ENCODE results near the gene AP2A2.

The AP2A2 gene

DNA sequence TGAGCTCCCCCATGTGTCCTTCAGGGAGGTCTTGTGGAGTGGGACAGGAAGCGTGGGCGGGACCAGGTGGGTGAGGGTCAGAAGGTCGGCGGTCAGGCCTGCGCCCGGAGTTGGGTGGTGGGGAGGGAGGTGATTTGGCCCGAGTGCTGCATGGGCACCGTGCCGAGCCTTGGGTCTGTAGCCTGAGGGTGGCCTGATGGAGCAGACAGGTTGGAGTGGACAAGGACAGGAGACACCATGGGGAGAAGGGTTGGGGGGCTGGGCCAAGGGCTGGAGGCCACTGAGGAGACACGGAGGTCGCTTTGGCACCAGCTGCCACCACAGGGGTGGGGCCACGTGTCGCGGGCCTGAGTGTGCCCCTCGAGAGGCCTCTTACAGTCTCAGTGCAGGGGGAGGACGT is 53.1 kb downstream of the AP2A2 start:
- no peaks in the 10 kb centered on the region for H3F3A ChIP-seq (ENCODE audit: control insufficient read depth, insufficient read depth)
- H3K4me2 ChIP-seq (ENCODE audit: low read length), result no peak overlapping the region
- no peak overlapping the region for H3K27ac ChIP-seq (ENCODE audit: low read depth, low read length)
- no peak overlapping the region for H3K4me3 ChIP-seq (ENCODE audit: low read length)
- no peaks in the 10 kb centered on the region for H3K9me2 ChIP-seq (replicated peaks; ENCODE audit: control insufficient read depth, low read length)
- TF ChIP-seq EZH2phosphoT487 (IDR thresholded peaks at IDR 0.05; ENCODE audit: borderline replicate concordance, low read length), result no peak
- TF ChIP-seq, protein P1, sequence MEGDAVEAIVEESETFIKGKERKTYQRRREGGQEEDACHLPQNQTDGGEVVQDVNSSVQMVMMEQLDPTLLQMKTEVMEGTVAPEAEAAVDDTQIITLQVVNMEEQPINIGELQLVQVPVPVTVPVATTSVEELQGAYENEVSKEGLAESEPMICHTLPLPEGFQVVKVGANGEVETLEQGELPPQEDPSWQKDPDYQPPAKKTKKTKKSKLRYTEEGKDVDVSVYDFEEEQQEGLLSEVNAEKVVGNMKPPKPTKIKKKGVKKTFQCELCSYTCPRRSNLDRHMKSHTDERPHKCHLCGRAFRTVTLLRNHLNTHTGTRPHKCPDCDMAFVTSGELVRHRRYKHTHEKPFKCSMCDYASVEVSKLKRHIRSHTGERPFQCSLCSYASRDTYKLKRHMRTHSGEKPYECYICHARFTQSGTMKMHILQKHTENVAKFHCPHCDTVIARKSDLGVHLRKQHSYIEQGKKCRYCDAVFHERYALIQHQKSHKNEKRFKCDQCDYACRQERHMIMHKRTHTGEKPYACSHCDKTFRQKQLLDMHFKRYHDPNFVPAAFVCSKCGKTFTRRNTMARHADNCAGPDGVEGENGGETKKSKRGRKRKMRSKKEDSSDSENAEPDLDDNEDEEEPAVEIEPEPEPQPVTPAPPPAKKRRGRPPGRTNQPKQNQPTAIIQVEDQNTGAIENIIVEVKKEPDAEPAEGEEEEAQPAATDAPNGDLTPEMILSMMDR (IDR thresholded peaks at IDR 0.05; ENCODE audit: low read depth, low read length, poor library complexity, severe bottlenecking), result no peak
- H3K36me3 ChIP-seq (ENCODE audit: control insufficient read depth, low read length), result peaks cover 17% of the 10 kb centered on the region
- no peaks in the 10 kb centered on the region; the same call in 1 of the 2 replicates for H4K20me1 ChIP-seq (ENCODE audit: control insufficient read depth, insufficient read depth, low read depth, low read length)
- H3K79me2 ChIP-seq (ENCODE audit: control insufficient read depth, low read length), result no peaks in the 10 kb centered on the region
- H3K27me3 ChIP-seq (ENCODE audit: control insufficient read depth, low read length), result no peaks in the 10 kb centered on the region
- no peaks in the 10 kb centered on the region for H3K9me3 ChIP-seq (ENCODE audit: control insufficient read depth, insufficient read depth, low read length)
- H3K4me1 ChIP-seq (ENCODE audit: control insufficient read depth, low read length), result no peaks in the 10 kb centered on the region

DNA sequence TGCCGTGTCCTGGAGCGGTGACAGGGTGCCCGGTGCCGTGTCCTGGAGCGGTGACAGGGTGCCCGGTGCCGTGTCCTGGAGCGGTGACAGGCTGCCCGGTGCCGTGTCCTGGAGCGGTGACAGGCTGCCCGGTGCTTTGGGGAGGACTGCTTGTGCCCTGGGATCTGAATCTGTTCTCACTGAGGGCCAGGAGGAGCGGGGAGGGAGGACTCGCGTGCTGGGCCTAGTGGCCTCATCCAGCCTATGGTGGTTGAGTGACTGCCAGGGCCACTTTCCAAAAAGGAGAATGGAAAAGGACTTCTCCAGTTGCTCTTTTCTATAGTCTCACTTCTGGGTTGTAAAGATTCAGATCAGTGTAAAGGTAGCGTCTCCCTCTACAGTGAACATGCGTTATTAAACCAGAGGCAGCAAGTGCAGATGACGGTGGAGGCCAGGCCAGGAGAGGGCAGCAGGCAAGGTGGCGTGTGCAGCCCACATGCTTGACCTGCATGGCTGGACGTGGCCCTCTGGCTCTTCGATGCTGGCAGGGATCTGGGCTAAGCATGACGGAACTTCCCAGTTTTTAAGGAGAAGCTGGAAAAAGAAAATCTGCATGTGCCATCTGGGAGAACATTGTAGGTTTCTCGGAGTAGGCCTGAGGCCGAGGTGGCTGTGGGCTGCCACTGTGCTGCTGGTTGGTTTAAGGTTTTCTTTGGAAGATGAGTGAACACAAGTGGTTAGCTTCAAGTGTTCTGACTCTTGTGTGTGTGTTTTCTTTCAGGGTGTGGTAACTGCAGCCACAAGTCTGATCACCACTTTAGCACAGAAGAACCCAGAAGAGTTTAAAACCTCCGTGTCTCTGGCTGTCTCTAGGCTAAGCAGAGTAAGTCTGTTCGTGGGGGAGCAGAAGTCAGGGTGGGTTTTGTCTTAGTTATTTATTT is 55.0 kb downstream of the AP2A2 start:
- Histone ChIP-seq H3K27ac (ENCODE audit: low read depth, low read length) (no peak overlapping the region), H3K27me3 (ENCODE audit: control insufficient read depth, low read length) (no peaks in the 10 kb centered on the region), H3K9me3 (ENCODE audit: control insufficient read depth, insufficient read depth, low read length) (no peaks in the 10 kb centered on the region), H3K9me2 (replicated peaks; ENCODE audit: control insufficient read depth, low read length) (no peaks in the 10 kb centered on the region), H3K4me1 (ENCODE audit: control insufficient read depth, low read length) (no peaks in the 10 kb centered on the region), H3F3A (ENCODE audit: control insufficient read depth, insufficient read depth) (no peaks in the 10 kb centered on the region), H3K4me2 (ENCODE audit: low read length) (no peak overlapping the region), H4K20me1 (ENCODE audit: control insufficient read depth, insufficient read depth, low read depth, low read length) (no peaks in the 10 kb centered on the region; the same call in 1 of the 2 replicates), H3K36me3 (ENCODE audit: control insufficient read depth, low read length) (peaks cover 30% of the 10 kb centered on the region), H3K4me3 (ENCODE audit: low read length) (no peak overlapping the region), H3K79me2 (ENCODE audit: control insufficient read depth, low read length) (no peaks in the 10 kb centered on the region)
- no peak for TF ChIP-seq EZH2phosphoT487 (IDR thresholded peaks at IDR 0.05; ENCODE audit: borderline replicate concordance, low read length)

DNA sequence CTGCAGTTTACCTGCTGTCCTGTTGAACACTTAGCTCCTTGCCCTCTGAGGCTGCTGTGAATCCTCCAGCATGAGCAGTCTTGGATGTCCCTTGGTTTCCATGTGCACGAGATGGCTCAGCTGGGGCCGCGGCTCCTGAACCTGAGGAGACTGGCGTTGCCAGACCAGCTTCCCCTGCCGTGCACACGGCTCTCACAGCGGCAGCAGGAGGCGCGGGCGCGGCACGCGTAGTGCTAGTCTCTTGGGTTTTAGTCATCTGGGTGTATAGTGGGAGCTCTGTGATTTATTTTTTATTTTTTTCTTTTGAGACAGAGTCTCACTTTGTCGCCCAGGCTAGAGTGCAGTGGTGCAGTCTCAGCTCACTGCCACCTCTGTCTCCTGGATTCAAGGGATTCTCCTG is 56.1 kb downstream of the AP2A2 start:
- Histone ChIP-seq H4K20me1 (ENCODE audit: control insufficient read depth, insufficient read depth, low read depth, low read length) (no peaks in the 10 kb centered on the region; the same call in 1 of the 2 replicates), H3K4me2 (ENCODE audit: low read length) (no peak overlapping the region), H3K36me3 (ENCODE audit: control insufficient read depth, low read length) (peaks cover 41% of the 10 kb centered on the region), H3K9me2 (replicated peaks; ENCODE audit: control insufficient read depth, low read length) (no peaks in the 10 kb centered on the region), H3K27me3 (ENCODE audit: control insufficient read depth, low read length) (no peaks in the 10 kb centered on the region), H3K27ac (ENCODE audit: low read depth, low read length) (no peak overlapping the region), H3K4me1 (ENCODE audit: control insufficient read depth, low read length) (no peaks in the 10 kb centered on the region), H3K79me2 (ENCODE audit: control insufficient read depth, low read length) (no peaks in the 10 kb centered on the region), H3K4me3 (ENCODE audit: low read length) (no peak overlapping the region), H3K9me3 (ENCODE audit: control insufficient read depth, insufficient read depth, low read length) (no peaks in the 10 kb centered on the region), H3F3A (ENCODE audit: control insufficient read depth, insufficient read depth) (no peaks in the 10 kb centered on the region)
- no peak for TF ChIP-seq EZH2phosphoT487 (IDR thresholded peaks at IDR 0.05; ENCODE audit: borderline replicate concordance, low read length)
- TF ChIP-seq, protein P1 (IDR thresholded peaks at IDR 0.05; ENCODE audit: low read depth, low read length, poor library complexity, severe bottlenecking), result no peak

DNA sequence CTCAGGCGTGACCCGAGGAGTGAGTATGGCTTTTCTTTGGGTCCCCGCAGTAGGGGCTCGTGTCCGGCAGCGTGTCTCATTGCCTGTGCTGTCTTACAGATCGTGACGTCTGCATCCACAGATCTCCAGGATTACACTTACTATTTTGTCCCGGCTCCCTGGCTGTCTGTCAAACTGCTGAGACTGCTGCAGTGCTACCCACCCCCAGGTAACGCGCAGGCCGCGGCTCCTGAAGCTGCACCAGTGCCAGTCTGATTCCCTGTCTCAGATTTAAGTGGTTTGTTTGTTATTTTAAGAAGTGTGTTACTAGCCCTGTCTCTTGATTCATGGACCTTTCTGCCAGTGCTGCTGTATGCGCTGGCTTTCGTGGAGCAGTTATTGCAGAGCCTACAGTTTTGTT is 58.9 kb downstream of the AP2A2 start:
- Histone ChIP-seq H3K9me2 (replicated peaks; ENCODE audit: control insufficient read depth, low read length) (no peaks in the 10 kb centered on the region), H3K27me3 (ENCODE audit: control insufficient read depth, low read length) (no peaks in the 10 kb centered on the region), H3K36me3 (ENCODE audit: control insufficient read depth, low read length) (peaks cover 39% of the 10 kb centered on the region; the same call in 1 of the 2 replicates), H3K4me3 (ENCODE audit: low read length) (no peak overlapping the region), H4K20me1 (ENCODE audit: control insufficient read depth, insufficient read depth, low read depth, low read length) (no peaks in the 10 kb centered on the region), H3K9me3 (ENCODE audit: control insufficient read depth, insufficient read depth, low read length) (no peaks in the 10 kb centered on the region), H3F3A (ENCODE audit: control insufficient read depth, insufficient read depth) (no peaks in the 10 kb centered on the region), H3K79me2 (ENCODE audit: control insufficient read depth, low read length) (no peaks in the 10 kb centered on the region), H3K27ac (ENCODE audit: low read depth, low read length) (no peak overlapping the region), H3K4me2 (ENCODE audit: low read length) (no peak overlapping the region), H3K4me1 (ENCODE audit: control insufficient read depth, low read length) (no peaks in the 10 kb centered on the region)
- TF ChIP-seq, protein P1 (IDR thresholded peaks at IDR 0.05; ENCODE audit: low read depth, low read length, poor library complexity, severe bottlenecking), result no peak
- no peak for TF ChIP-seq EZH2phosphoT487 (IDR thresholded peaks at IDR 0.05; ENCODE audit: borderline replicate concordance, low read length)
